K562 (cell line): ENCODE results near the gene RUNDC3A. TPM values are rescaled to one million over a fixed set of nuclear protein-coding genes. Genes with fewer than 3 reads are reported as not detected.

Experiments used
- ATAC-seq: fragments of 200-7000 bp; cut with Tn5 transposase; 3 replicates; pipeline ENCODE4 v1.9.1; 2020; ENCODE audit warnings: moderate library complexity
- BruUV-seq: library from RNA; stranded (reverse); fragments of 400-500 nt; replicated peaks from 2 replicates; lab custom pipeline; 2021; lab: Mats Ljungman, UMichigan
- CTCF ChIA-PET: fragments of 300-600 bp; formaldehyde crosslinking; extraction: SDS; loops from one replicate; lab custom pipeline; 2021; ENCODE audit warnings: low intra/inter-chr PET ratio; lab: Yijun Ruan, JAX
- POLR2A ChIA-PET: fragments of 300-600, 350-650 bp; sonication (Branson Sonifier 250); formaldehyde crosslinking; extraction: SDS; loops from one replicate; lab custom pipeline; 2021; ENCODE audit warnings: antibody characterized with exemption, inconsistent platforms; lab: Yijun Ruan, JAX
- DNase-seq, 4 experiments: peaks; one replicate each; pipeline versions ENCODE4 v3.0.0 to v3.0.0-alpha.2; 2011 to 2018; ENCODE audit warnings: low spot score in 3 of 4, mixed read lengths in 3 of 4; ENCODE audit errors: extremely low read depth in 1 of 4
- FAIRE-seq: peaks from 2 replicates; lab custom pipeline; 2011; peaks lifted over from hg19 to GRCh38; lab: Jason Lieb, UNC
- H2AFZ ChIP-seq: 2 replicates; pipeline ENCODE4 v1.6.0; 2011; ENCODE audit warnings: low read depth, low read length, control low read depth, inconsistent platforms
- H3K27ac ChIP-seq: fragments of 200-600 bp; 3 replicates; pipeline ENCODE4 v1.8.0; 2011; ENCODE audit warnings: low read depth, mild to moderate bottlenecking, control low read depth, inconsistent platforms, low read length, moderate library complexity, mixed read lengths; ENCODE audit errors: extremely low read depth
- H3K27me3 ChIP-seq, 2 experiments: fragments of 300-600 bp in 1 of 2; 2 replicates in 1 of 2; 3 replicates in 1 of 2; pipeline versions ENCODE4 v1.6.0 to v1.8.0; 2011; ENCODE audit warnings: inconsistent platforms in 2 of 2, low read length in 2 of 2, mild to moderate bottlenecking in 1 of 2, mixed read lengths in 1 of 2, moderate library complexity in 1 of 2; ENCODE audit not compliant: control insufficient read depth in 2 of 2, insufficient read depth in 2 of 2
- H3K36me3 ChIP-seq: fragments of 300-600 bp; 3 replicates; pipeline ENCODE4 v1.8.0; 2011; ENCODE audit warnings: mild to moderate bottlenecking, low read length, inconsistent platforms; ENCODE audit not compliant: control insufficient read depth, insufficient read depth
- H3K4me1 ChIP-seq, 2 experiments: fragments of 200-600 bp in 1 of 2; replicated peaks in 1 of 2; 2 replicates in 1 of 2; 3 replicates in 1 of 2; pipeline versions ENCODE4 v1.5.1 to v1.8.0; 2011; ENCODE audit warnings: inconsistent platforms in 2 of 2, low read length in 2 of 2, mild to moderate bottlenecking in 1 of 2, mixed read lengths in 1 of 2, moderate library complexity in 1 of 2; ENCODE audit not compliant: control insufficient read depth in 2 of 2, insufficient read depth in 2 of 2
- H3K4me2 ChIP-seq: 2 replicates; pipeline ENCODE4 v1.6.1; 2011; ENCODE audit warnings: low read length, control low read depth, inconsistent platforms, mixed read lengths; ENCODE audit not compliant: insufficient read depth
- H3K4me3 ChIP-seq: fragments of 200-600 bp; sonication (generic), shearing (Covaris generic); 2 replicates; pipeline ENCODE4 v1.5.1; 2016; ENCODE audit warnings: control low read depth, inconsistent platforms
- H3K79me2 ChIP-seq: fragments of 200-600 bp; 3 replicates; pipeline ENCODE4 v1.8.0; 2011; ENCODE audit warnings: low read length, inconsistent platforms; ENCODE audit not compliant: control insufficient read depth, insufficient read depth
- H3K9ac ChIP-seq, 2 experiments: 2 replicates each; pipeline versions ENCODE4 v1.6.0 to v1.6.1; 2011; ENCODE audit warnings: low read depth in 2 of 2, low read length in 2 of 2, control low read depth in 1 of 2, inconsistent platforms in 1 of 2, mild to moderate bottlenecking in 1 of 2, mixed read lengths in 1 of 2; ENCODE audit not compliant: insufficient read depth in 1 of 2
- H3K9me1 ChIP-seq: one replicate; pipeline ENCODE4 v1.6.0; 2011; ENCODE audit warnings: inconsistent platforms, mild to moderate bottlenecking, low read length, moderate library complexity; ENCODE audit not compliant: control insufficient read depth, insufficient read depth
- H3K9me3 ChIP-seq: replicated peaks from 2 replicates; pipeline ENCODE4 v1.5.1; 2011; ENCODE audit warnings: low read depth, low read length, inconsistent platforms; ENCODE audit not compliant: control insufficient read depth, insufficient read depth
- H4K20me1 ChIP-seq: replicated peaks from 2 replicates; pipeline ENCODE4 v1.6.1; 2011; ENCODE audit warnings: low read length, inconsistent platforms, mixed read lengths; ENCODE audit not compliant: control insufficient read depth, insufficient read depth
- FOSL1 ChIP-seq: fragments of 200-800 bp; sonication (Bioruptor generic); conservative IDR thresholded peaks from 2 replicates; pipeline ENCODE4 v1.6.1; 2016; ENCODE audit warnings: missing genetic modification characterization, missing compliant biosample characterization
- MAFF ChIP-seq: IDR thresholded peaks from 2 replicates; pipeline ENCODE4 v1.6.1; 2012; ENCODE audit warnings: low read length, improper control_type of control experiment
- RERE ChIP-seq: sonication (generic); formaldehyde crosslinking; IDR thresholded peaks from 2 replicates; pipeline ENCODE4 v1.8.0; 2023; ENCODE audit warnings: missing genetic modification reagents, mild to moderate bottlenecking, borderline replicate concordance
- TAF15 ChIP-seq: fragments of 200-400 bp; formaldehyde crosslinking; IDR thresholded peaks from 2 replicates; pipeline ENCODE4 v1.6.1; 2017; ENCODE audit warnings: mild to moderate bottlenecking, low read depth, low read length, moderate library complexity
- ZBTB40 ChIP-seq, 2 experiments: fragments of 450-650 bp in 1 of 2; sonication (generic) in 1 of 2; formaldehyde crosslinking in 1 of 2; IDR thresholded peaks; 2 replicates each; pipeline versions ENCODE4 v1.7.1 to v1.9.0; 2016 to 2022; ENCODE audit warnings: inconsistent platforms in 1 of 2, mild to moderate bottlenecking in 1 of 2, missing genetic modification reagents in 1 of 2
- WGBS: fragments of 100-300 bp; shearing (Covaris generic); methylation state at CpG from one replicate; pipeline ENCODE4 v1.1.6; 2016; ENCODE audit warnings: low coverage, mixed read lengths; ENCODE audit not compliant: insufficient coverage; ENCODE audit errors: missing lambda C conversion rate; 5-methylcytosine and 5-hydroxymethylcytosine counted together
- in situ Hi-C: fragments of 300-500 bp; cut with MboI; formaldehyde crosslinking; loops from 4 replicates; pipeline ENCODE4 v1.15.0; 2018; ENCODE audit warnings: inconsistent platforms, mixed read lengths
- intact Hi-C: fragments of 100-400 bp; cut with micrococcal nuclease; formaldehyde crosslinking; loops from 2 replicates; pipeline ENCODE4 v1.14.2; 2022
- polyA plus RNA-seq, 8 experiments: library from polyadenylated mRNA; depleted of rRNA in 4 of 8; stranded (reverse) in 5 of 8; unstranded in 3 of 8; fragments of >200 nt; fragmentation: Nextera tagmentation in 2 of 8; fragmentation: Illumina TruSeq in 1 of 8; extraction: Ambion mirVana in 2 of 8; extraction: Trizol in 1 of 8; gene quantifications; 2 replicates each; pipeline versions ENCODE4 v1.2.1 to v1.2.3, GENCODE V29; 2011 to 2014; ENCODE audit warnings: inconsistent platforms in 1 of 8, missing spikeins in 1 of 8
- total RNA-seq, 7 experiments: library from RNA; depleted of rRNA in 6 of 7; stranded (reverse); fragments of >200 nt in 6 of 7; fragmentation: Illumina TruSeq in 2 of 7; extraction: Trizol in 2 of 7; gene quantifications; 2 replicates each; pipeline versions ENCODE4 v1.2.1 to v1.2.3, GENCODE V29; 2011 to 2021; ENCODE audit warnings: low replicate concordance in 1 of 7

Gene RUNDC3A
- total and polyA plus RNA-seq, 9 of the 15 experiments (the other 6 are each of a cell fraction or from before 2014, with no cell fraction given), result not detected

GRCh38 chr17:44333371-44333770 lies 25.0 kb downstream of the RUNDC3A start (continued):
- TF ChIP-seq TAF15, result no peak
- TF ChIP-seq, all 486 proteins: peak for 0

- BruUV-seq, result no TSS peak
- POLR2A ChIA-PET, result interaction anchor here (0.9 to 1.0 kb wide), 2 partner anchors 18 to 127 kb away, joined by 3 to 6 read pairs; no protein-coding TSS in a partner anchor
- no peak overlapping the region for H3K4me2 ChIP-seq
- H3K79me2 ChIP-seq, result no peaks in the 10 kb centered on the region
- no peak overlapping the region for H3K4me3 ChIP-seq
- CTCF ChIA-PET, result interaction anchor here (0.7 kb wide), 1 partner anchor 117 kb away, joined by 3 read pairs; no protein-coding TSS in a partner anchor
- no peak overlapping the region for H3K27ac ChIP-seq
- H3K9me3 ChIP-seq, result no peaks in the 10 kb centered on the region
- H2AFZ ChIP-seq, result no peak overlapping the region
- 11% methylated on average over 2 of the region's 2 CpGs for WGBS
- H3K4me1 ChIP-seq, result peaks cover 2 to 3% of the 10 kb centered on the region in 2 experiments; a peak in 4 of 5 replicates
- in situ Hi-C loops, result loop anchor here (25.0 kb wide), 1 partner anchor 397 kb away; the partner anchor contains the start of gene PPY
- intact Hi-C loops, result no loop called here
- no peak overlapping the region; a peak in 1 of 4 replicates for H3K9ac ChIP-seq
- H3K36me3 ChIP-seq, result no peaks in the 10 kb centered on the region
- H4K20me1 ChIP-seq, result no peaks in the 10 kb centered on the region
- DNase-seq (no peak), FAIRE-seq (no peak), ATAC-seq (no peak)
- no peaks in the 10 kb centered on the region for H3K9me1 ChIP-seq
- no peaks in the 10 kb centered on the region for H3K27me3 ChIP-seq
- TF ChIP-seq ZBTB40 (IDR thresholded peaks at IDR 0.05), result no peak
- no peak for TF ChIP-seq ZBTB40 (CRISPR knock-in tag; IDR thresholded peaks at IDR 0.05)
- no peak for TF ChIP-seq RERE (CRISPR knock-in tag)
- no peak for TF ChIP-seq FOSL1 (tag)
- no peak for TF ChIP-seq MAFF
Measured at GRCh38 chr17:44334315-44334714, 25.9 kb downstream of the RUNDC3A start.
